Measurements from ENCODE around the gene MAD2L1BP. TPM values are rescaled to one million over a fixed set of nuclear protein-coding genes. Genes with fewer than 3 reads are reported as not detected.
"Not testable (repeated sequence)": the region's sequence is repeated elsewhere in the genome, so short reads cannot be mapped to it uniquely, and the experiment has no call there.

Gene MAD2L1BP, protein sequence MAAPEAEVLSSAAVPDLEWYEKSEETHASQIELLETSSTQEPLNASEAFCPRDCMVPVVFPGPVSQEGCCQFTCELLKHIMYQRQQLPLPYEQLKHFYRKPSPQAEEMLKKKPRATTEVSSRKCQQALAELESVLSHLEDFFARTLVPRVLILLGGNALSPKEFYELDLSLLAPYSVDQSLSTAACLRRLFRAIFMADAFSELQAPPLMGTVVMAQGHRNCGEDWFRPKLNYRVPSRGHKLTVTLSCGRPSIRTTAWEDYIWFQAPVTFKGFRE
- total RNA-seq: 36.3 and 40.2 TPM in 2 replicates

DNA sequence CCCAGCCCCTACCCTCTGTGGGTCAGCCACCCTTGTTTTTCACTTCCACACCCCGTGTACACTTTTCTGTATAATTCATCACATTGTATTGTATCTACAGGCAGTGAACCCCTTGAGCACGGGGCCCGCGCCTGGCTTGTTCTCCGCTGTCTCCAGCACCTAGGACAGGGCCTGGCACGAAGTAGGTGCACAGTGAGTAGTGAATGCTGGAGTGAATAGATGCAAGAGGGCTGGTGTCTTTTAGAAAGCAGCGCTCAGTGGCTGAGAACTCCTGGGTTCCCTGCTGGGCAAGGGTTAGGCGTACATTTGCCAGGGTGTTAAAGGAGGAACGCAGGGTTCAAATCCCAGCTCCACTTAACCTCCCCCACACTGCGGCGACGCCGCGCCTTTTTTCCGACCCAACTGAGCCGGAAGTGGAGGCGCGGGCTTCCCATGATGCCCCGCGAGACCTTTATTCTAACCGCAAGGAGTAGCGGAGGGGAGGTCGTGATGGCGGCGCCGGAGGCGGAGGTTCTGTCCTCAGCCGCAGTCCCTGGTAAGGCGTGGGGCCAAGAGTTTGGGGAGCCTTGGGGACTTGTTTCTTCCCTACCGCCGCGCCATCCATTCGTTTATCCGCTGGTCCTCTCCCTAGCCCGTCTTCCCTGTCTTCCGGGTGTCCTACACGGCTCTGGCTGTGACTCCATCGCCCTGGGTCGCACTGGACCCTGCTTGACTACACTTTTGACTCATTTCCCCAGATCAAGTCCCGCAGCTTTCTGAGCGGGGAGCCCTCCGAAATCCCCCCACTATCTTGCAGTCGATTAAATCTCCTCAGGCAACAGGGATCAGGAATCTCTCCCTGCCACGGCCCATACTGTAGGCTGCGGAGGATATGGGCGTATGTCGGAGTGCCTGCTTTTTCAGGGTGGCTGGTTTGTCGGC, at the start of gene MAD2L1BP:
TSS of gene MAD2L1BP (plus strand) at position 454 of the 921 bp plus-strand sequence. CDS start at position 490, 36 bp downstream.
- Mint-ChIP-seq H3K27me3 (no peaks in the 10 kb centered on the region), H3K4me1 (peaks cover 40% of the 10 kb centered on the region), H3K36me3 (ENCODE audit: low read depth) (peaks cover 34% of the 10 kb centered on the region), H3K4me3 (peak within 1 kb of the TSS; percentile 99), H3K27ac (peak within 1 kb of the TSS; percentile 96), H3K9me3 (no peaks in the 10 kb centered on the region)
- peak; percentile 97 for DNase-seq
- intact Hi-C loops (cut with micrococcal nuclease): loop anchor here (1.0 to 10.0 kb wide), 3 partner anchors 10 to 439 kb away; partner anchors contain the start of gene RSPH9

DNA sequence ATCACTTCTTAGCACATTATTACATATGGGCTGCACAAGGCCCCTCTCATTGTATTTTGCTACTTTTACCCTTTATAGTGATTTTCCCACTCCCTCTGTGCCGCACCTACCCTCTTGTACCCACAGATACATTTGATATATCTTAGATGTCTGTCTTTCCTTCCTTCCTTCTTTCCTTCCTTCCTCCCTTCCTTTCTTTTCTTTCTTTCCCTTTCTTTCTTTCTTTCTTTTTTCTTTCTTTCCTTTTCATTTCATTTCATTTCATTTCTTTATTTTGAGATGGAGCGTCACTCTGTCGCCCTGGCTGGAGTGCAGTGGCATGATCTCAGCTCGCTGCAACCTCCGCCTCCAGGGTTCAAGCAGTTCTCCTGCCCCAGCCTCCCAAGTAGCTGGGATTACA, 47.4 kb upstream of the MAD2L1BP start:
- no peaks in the 10 kb centered on the region for H3K9me3 Mint-ChIP-seq
- peaks cover 63% of the 10 kb centered on the region for H3K36me3 Mint-ChIP-seq (ENCODE audit: low read depth)
- no peak overlapping the region for H3K27ac Mint-ChIP-seq

DNA sequence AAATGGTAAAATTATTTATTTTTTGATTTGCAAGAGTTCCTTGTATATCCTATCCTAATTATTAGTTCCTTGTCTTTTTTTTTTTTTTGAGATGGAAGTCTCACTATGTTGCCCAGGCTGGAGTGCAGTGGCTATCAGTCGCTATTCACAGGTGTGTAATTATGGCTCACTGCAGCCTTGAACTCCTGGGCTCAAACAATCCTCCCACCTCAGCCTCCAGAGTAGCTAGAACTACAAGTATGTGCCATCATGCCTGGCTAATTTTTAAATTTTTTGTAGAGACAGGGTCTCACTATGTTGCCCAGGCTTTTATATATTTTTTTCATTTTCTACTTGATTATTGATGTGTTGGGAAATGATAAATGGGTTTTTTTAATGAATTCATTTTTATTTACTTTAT, 46.1 kb upstream of the MAD2L1BP start:
- peaks cover 18% of the 10 kb centered on the region for H3K4me1 Mint-ChIP-seq
- H3K27me3 Mint-ChIP-seq; H3K27ac Mint-ChIP-seq; H3K4me3 Mint-ChIP-seq; intact Hi-C loops (cut with micrococcal nuclease); DNase-seq; H3K9me3 Mint-ChIP-seq: not testable (repeated sequence)
- peaks cover 51% of the 10 kb centered on the region for H3K36me3 Mint-ChIP-seq (ENCODE audit: low read depth)

More for the DNA sequence above, 47.4 kb upstream of the MAD2L1BP start:
- Mint-ChIP-seq H3K4me3 (no peak overlapping the region), H3K27me3 (no peaks in the 10 kb centered on the region), H3K4me1 (peaks cover 32% of the 10 kb centered on the region)
- DNase-seq: no peak
- intact Hi-C loops (cut with micrococcal nuclease): no loop called here

DNA sequence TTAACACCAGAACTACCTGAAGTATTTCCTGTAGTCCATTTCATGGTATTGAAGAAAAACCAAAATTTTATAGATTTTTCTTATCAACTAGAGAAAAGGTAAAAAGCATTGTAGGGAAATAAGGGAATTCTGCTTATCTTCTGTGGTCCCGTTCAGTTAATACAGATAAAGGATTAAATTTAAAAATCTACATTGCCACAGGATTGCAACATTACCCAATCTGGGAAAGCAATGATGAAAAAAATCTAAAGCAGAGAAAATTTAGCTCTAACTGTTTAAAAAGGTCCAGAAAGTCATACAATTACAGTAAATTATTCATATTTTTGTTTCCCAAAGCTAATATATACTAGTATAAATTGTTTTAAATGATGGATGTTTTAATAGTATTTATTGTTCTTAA, 41.7 kb upstream of the MAD2L1BP start:
- Mint-ChIP-seq H3K9me3 (no peaks in the 10 kb centered on the region), H3K36me3 (ENCODE audit: low read depth) (peaks cover 40% of the 10 kb centered on the region), H3K4me3 (no peak overlapping the region), H3K27me3 (no peaks in the 10 kb centered on the region), H3K4me1 (peaks cover 4% of the 10 kb centered on the region), H3K27ac (no peak overlapping the region)
- intact Hi-C loops (cut with micrococcal nuclease): no loop called here
- no peak for DNase-seq

DNA sequence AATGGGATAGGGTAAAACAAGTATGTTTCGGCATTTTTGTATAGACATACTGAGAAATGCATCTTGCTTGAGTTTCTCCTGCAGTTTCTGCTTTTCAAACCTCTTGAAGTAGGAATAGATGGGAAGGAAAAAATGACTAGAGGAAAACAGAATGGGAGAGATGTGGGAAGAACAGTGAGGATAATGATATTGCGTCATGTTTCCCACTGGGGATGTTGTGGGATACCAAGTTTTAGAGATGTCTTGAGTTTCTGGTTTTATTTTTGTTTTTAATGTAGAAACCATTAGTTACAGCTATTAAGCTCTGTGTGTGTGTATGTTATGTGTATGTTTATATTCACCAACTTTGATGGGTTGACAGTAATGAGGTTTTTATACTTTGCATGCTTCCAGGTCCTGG, 35.0 kb upstream of the MAD2L1BP start:
- H3K36me3 Mint-ChIP-seq (ENCODE audit: low read depth): peaks cover 50% of the 10 kb centered on the region
- intact Hi-C loops (cut with micrococcal nuclease): no loop called here
- H3K9me3 Mint-ChIP-seq: no peaks in the 10 kb centered on the region
- no peaks in the 10 kb centered on the region for H3K27me3 Mint-ChIP-seq
- no peak for DNase-seq
- H3K27ac Mint-ChIP-seq: no peak overlapping the region
- H3K4me1 Mint-ChIP-seq: peaks cover 2% of the 10 kb centered on the region
- H3K4me3 Mint-ChIP-seq: no peak overlapping the region

DNA sequence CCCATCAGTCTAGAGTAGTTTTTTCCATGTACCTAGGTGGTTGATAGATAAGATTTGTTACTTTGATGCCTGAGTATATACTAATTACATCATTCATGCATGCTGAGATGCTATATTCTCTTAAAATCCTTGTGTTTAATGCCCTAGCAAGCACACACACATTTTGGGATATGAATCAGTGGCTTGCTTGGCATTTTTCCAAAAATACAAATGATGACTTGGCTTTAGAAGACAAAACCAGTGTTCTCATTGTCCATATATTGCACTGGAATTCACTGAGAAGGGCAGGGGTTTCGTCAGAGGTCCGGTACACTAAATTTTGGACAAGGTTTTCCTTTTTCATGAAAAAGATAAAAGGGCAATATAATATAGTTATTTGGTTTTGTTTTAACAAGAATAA, 31.5 kb upstream of the MAD2L1BP start:
- no peak for DNase-seq
- Mint-ChIP-seq H3K27me3 (no peaks in the 10 kb centered on the region), H3K36me3 (ENCODE audit: low read depth) (peaks cover 52% of the 10 kb centered on the region), H3K4me3 (no peak overlapping the region), H3K4me1 (peaks cover 5% of the 10 kb centered on the region), H3K27ac (no peak overlapping the region), H3K9me3 (no peaks in the 10 kb centered on the region)
- intact Hi-C loops (cut with micrococcal nuclease): no loop called here

DNA sequence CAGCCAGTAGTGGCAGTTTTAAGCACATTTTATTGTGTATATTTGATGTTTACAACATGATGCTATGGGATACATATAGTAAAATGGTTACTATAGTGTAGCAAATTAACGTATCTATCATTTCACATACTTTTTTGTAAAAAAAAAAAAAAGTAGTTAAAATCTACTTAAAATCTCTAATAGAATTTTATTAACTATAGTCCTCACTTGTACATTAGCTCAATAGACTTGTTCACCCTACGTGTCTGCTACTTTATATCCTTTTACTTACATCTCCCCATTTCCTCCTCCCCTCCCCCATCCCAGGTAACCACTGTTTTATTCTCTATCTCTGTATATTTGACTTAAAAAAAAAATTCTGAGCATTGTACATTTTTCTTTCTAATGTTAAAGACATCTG, 29.6 kb upstream of the MAD2L1BP start:
- H3K36me3 Mint-ChIP-seq (ENCODE audit: low read depth): peaks cover 51% of the 10 kb centered on the region
- H3K4me3 Mint-ChIP-seq: no peak overlapping the region
- no peak for DNase-seq
- H3K27me3 Mint-ChIP-seq: no peaks in the 10 kb centered on the region
- intact Hi-C loops (cut with micrococcal nuclease): no loop called here
- peaks cover 7% of the 10 kb centered on the region for H3K4me1 Mint-ChIP-seq
- no peak overlapping the region for H3K27ac Mint-ChIP-seq
- H3K9me3 Mint-ChIP-seq: no peaks in the 10 kb centered on the region

DNA sequence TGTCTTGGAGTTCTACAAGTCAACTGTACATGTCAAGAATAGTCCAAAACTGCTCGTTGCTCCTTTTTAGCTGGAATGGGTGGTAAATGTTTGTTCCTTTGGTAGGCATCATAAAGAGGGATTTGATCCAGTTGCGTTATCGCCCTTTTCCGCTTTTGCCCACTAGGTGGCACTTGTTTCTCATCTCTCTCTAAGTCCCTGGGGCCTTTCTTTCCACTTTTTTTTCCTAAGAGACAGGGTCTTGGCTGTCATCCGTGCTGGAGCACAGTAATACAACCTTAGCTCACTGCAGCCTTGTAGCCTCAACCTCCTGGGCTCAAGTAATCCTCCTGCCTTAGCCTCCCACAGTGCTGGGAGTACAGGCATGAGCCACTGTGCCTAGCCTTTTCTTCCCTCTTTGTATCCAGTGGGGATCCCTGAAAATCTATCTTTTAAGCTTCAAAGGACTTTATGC, 27.3 kb upstream of the MAD2L1BP start:
- no peak overlapping the region for H3K4me3 Mint-ChIP-seq
- no peaks in the 10 kb centered on the region for H3K27me3 Mint-ChIP-seq
- intact Hi-C loops (cut with micrococcal nuclease): loop anchor here (1.0 kb wide), 1 partner anchor 471 kb away; no protein-coding TSS in a partner anchor
- no peak overlapping the region for H3K27ac Mint-ChIP-seq
- peak; percentile 87 for DNase-seq
- H3K36me3 Mint-ChIP-seq (ENCODE audit: low read depth): peaks cover 46% of the 10 kb centered on the region
- no peaks in the 10 kb centered on the region for H3K9me3 Mint-ChIP-seq
- H3K4me1 Mint-ChIP-seq: peaks cover 7% of the 10 kb centered on the region

DNA sequence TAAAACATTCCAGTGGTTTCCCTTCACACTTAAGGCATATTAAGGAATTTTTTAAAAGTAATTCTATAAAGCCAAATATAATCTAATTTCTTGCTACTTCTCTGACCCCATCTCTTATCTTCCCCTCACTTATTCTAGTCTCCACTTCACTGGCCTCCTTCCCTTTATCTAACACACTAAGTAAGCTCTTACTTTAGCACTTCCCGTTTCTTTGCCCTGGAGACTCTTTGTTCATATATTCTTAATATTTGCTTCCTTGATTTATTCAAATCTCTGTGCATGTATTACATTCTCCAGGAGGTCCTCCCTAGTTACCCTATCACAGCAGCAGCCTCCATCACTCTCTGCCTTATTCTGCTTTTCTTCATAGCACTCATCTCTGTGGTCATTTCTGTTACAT, 26.8 kb upstream of the MAD2L1BP start:
- intact Hi-C loops (cut with micrococcal nuclease): loop anchor here (1.0 kb wide), 1 partner anchor 470 kb away; no protein-coding TSS in a partner anchor

DNA sequence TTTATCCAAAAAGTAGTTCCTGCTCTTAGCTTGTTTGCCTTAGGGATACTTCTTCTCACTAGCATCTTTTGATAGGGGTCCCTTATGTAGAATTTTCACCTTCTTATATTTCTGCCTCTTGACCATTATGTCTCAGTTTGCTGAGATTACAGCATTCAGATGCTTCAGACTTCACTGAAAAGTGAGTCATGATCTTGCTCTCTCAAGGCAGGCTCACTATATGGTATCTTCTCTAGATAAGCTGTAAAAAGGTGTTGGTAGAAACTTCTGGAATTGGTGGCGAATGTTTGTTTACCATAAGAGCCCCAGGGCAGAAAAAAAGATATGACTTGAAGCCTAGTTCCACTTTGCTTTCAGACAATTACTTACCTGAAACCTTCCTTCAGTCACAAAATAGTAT, 26.2 kb upstream of the MAD2L1BP start:
- no peak overlapping the region for H3K4me3 Mint-ChIP-seq
- no peak for DNase-seq
- intact Hi-C loops (cut with micrococcal nuclease): no loop called here
- H3K4me1 Mint-ChIP-seq: peaks cover 7% of the 10 kb centered on the region
- H3K36me3 Mint-ChIP-seq (ENCODE audit: low read depth): peaks cover 46% of the 10 kb centered on the region
- no peak overlapping the region for H3K27ac Mint-ChIP-seq
- H3K27me3 Mint-ChIP-seq: no peaks in the 10 kb centered on the region
- H3K9me3 Mint-ChIP-seq: no peaks in the 10 kb centered on the region

More for the DNA sequence above, 26.8 kb upstream of the MAD2L1BP start:
- peaks cover 48% of the 10 kb centered on the region for H3K36me3 Mint-ChIP-seq (ENCODE audit: low read depth)
- no peaks in the 10 kb centered on the region for H3K27me3 Mint-ChIP-seq
- no peaks in the 10 kb centered on the region for H3K9me3 Mint-ChIP-seq
- H3K4me1 Mint-ChIP-seq: peaks cover 7% of the 10 kb centered on the region
- DNase-seq: no peak
- no peak overlapping the region for H3K27ac Mint-ChIP-seq
- H3K4me3 Mint-ChIP-seq: no peak overlapping the region

DNA sequence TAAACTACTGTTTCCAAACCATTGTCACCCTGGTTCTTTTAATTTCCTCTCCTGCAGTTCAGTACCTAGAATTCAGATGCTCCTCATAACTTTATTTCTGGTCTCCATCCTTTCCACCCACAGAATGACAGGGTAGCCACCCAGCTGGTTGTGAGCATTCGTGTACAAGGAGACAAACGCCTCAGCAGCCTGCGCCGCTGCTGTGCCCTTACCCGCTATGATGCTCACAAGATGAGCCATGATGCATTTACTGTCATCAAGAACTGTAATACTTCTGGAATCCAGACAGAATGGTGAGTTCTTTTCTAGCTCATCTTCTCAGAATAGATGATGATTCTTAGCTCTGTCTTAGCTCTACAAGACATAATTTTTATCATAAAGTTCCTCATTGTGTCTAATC, 25.2 kb upstream of the MAD2L1BP start:
- DNase-seq: no peak
- intact Hi-C loops (cut with micrococcal nuclease): no loop called here
- Mint-ChIP-seq H3K27me3 (no peaks in the 10 kb centered on the region), H3K4me3 (no peak overlapping the region), H3K4me1 (peaks cover 5% of the 10 kb centered on the region), H3K27ac (no peak overlapping the region), H3K9me3 (no peaks in the 10 kb centered on the region), H3K36me3 (ENCODE audit: low read depth) (peaks cover 47% of the 10 kb centered on the region)

DNA sequence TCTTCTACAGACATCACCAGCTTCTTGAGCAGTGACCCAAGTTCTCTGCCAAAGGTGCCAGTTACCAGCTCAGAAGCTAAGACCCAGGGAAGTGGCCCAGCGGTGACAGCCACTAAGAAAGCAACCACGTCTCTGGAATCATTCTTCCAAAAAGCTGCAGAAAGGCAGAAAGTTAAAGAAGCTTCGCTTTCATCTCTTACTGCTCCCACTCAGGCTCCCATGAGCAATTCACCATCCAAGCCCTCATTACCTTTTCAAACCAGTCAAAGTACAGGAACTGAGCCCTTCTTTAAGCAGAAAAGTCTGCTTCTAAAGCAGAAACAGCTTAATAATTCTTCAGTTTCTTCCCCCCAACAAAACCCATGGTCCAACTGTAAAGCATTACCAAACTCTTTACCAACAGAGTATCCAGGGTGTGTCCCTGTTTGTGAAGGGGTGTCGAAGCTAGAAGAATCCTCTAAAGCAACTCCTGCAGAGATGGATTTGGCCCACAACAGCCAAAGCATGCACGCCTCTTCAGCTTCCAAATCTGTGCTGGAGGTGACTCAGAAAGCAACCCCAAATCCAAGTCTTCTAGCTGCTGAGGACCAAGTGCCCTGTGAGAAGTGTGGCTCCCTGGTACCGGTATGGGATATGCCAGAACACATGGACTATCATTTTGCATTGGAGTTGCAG, 21.8 kb upstream of the MAD2L1BP start:
- no peak overlapping the region for H3K4me3 Mint-ChIP-seq
- DNase-seq: no peak
- peaks cover 41% of the 10 kb centered on the region for H3K36me3 Mint-ChIP-seq (ENCODE audit: low read depth)
- H3K27ac Mint-ChIP-seq: no peak overlapping the region
- intact Hi-C loops (cut with micrococcal nuclease): no loop called here
- H3K4me1 Mint-ChIP-seq: peaks cover 2% of the 10 kb centered on the region
- H3K27me3 Mint-ChIP-seq: no peaks in the 10 kb centered on the region
- no peaks in the 10 kb centered on the region for H3K9me3 Mint-ChIP-seq

DNA sequence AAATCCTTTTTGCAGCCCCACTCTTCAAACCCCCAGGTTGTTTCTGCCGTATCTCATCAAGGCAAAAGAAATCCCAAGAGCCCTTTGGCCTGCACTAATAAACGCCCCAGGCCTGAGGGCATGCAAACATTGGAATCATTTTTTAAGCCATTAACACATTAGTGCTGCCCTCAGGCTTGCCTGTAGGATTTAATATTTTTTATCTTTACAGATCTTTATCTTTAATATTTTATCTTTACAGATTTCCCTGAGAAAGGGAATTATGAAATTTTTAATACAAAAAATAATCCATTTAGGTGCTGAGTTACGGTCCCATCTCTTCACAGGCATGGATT, 21.3 kb upstream of the MAD2L1BP start:
- DNase-seq: no peak
- H3K36me3 Mint-ChIP-seq (ENCODE audit: low read depth): peaks cover 39% of the 10 kb centered on the region
- no peak overlapping the region for H3K4me3 Mint-ChIP-seq
- no peaks in the 10 kb centered on the region for H3K27me3 Mint-ChIP-seq
- intact Hi-C loops (cut with micrococcal nuclease): no loop called here
- H3K9me3 Mint-ChIP-seq: no peaks in the 10 kb centered on the region
- H3K4me1 Mint-ChIP-seq: peaks cover 2% of the 10 kb centered on the region
- H3K27ac Mint-ChIP-seq: no peak overlapping the region

All from activated CD4-positive, alpha-beta T cell treated with anti-CD3 and anti-CD28 coated beads, Interleukin-2, amount 10 ng/mL, durations not matched to agents 24 days and 14 days (primary cell).